Mucosa of stomach (tissue), 1 donor: ENCODE results near the gene TCEAL4.

Experiments used
- H3K27me3 ChIP-seq: one replicate; pipeline ENCODE4 v1.7.0; 2013; ENCODE audit warnings: mild to moderate bottlenecking, low read length; ENCODE audit not compliant: control insufficient read depth, insufficient read depth
- H3K36me3 ChIP-seq: one replicate; pipeline ENCODE4 v1.7.0; 2013; ENCODE audit warnings: low read length; ENCODE audit not compliant: control insufficient read depth, insufficient read depth
- H3K4me1 ChIP-seq: one replicate; pipeline ENCODE4 v1.7.0; 2013; ENCODE audit warnings: mild to moderate bottlenecking, low read length; ENCODE audit not compliant: control insufficient read depth, insufficient read depth
- H3K4me3 ChIP-seq: one replicate; pipeline ENCODE4 v1.7.0; 2013; ENCODE audit warnings: low read length
- H3K9ac ChIP-seq: one replicate; pipeline ENCODE4 v1.7.0; 2013; ENCODE audit warnings: mild to moderate bottlenecking, low read length, moderate library complexity
- H3K9me3 ChIP-seq: one replicate; pipeline ENCODE4 v1.7.0; 2013; ENCODE audit warnings: mild to moderate bottlenecking, low read length, moderate library complexity; ENCODE audit not compliant: control insufficient read depth
- donor health status: Pancreatic carcinoma.

The TCEAL4 gene

GRCh38 chrX:103585411-103586313, at the start of gene TCEAL4:
TSS of gene TCEAL4 (plus strand) at chrX:103585515. CDS start at chrX:103586676, 1,161 bp downstream.
- no peaks in the 10 kb centered on the region for H3K36me3 ChIP-seq
- H3K4me1 ChIP-seq: no peaks in the 10 kb centered on the region
- peak within 1 kb of the TSS; percentile 81 for H3K9ac ChIP-seq
- H3K4me3 ChIP-seq: peak within 1 kb of the TSS; percentile 56
- no peaks in the 10 kb centered on the region for H3K27me3 ChIP-seq
- no peaks in the 10 kb centered on the region for H3K9me3 ChIP-seq

- no peaks in the 10 kb centered on the region for H3K27me3 ChIP-seq
These were observed 49.2 kb upstream of the TCEAL4 start for GRCh38 chrX:103536071-103536470.

GRCh38 chrX:103536732-103537131, 48.6 kb upstream of the TCEAL4 start:
- no peaks in the 10 kb centered on the region for H3K4me1 ChIP-seq
- no peaks in the 10 kb centered on the region for H3K36me3 ChIP-seq
- H3K27me3 ChIP-seq: no peaks in the 10 kb centered on the region

More at GRCh38 chrX:103536071-103536470, 49.2 kb upstream of the TCEAL4 start:
- no peaks in the 10 kb centered on the region for H3K4me1 ChIP-seq
- no peak overlapping the region for H3K9ac ChIP-seq
- no peak overlapping the region for H3K4me3 ChIP-seq
- no peaks in the 10 kb centered on the region for H3K36me3 ChIP-seq
- H3K9me3 ChIP-seq: no peaks in the 10 kb centered on the region

GRCh38 chrX:103537871-103538387, 47.4 kb upstream of the TCEAL4 start:
- Histone ChIP-seq H3K36me3 (no peaks in the 10 kb centered on the region), H3K4me1 (no peaks in the 10 kb centered on the region), H3K27me3 (no peaks in the 10 kb centered on the region)

More at GRCh38 chrX:103536732-103537131, 48.6 kb upstream of the TCEAL4 start:
- Histone ChIP-seq H3K4me3 (no peak overlapping the region), H3K9ac (no peak overlapping the region), H3K9me3 (no peaks in the 10 kb centered on the region)

GRCh38 chrX:103538728-103539127, 46.6 kb upstream of the TCEAL4 start:
- H3K36me3 ChIP-seq: no peaks in the 10 kb centered on the region
- H3K4me3 ChIP-seq: no peak overlapping the region
- no peaks in the 10 kb centered on the region for H3K4me1 ChIP-seq
- H3K27me3 ChIP-seq: no peaks in the 10 kb centered on the region
- no peaks in the 10 kb centered on the region for H3K9me3 ChIP-seq
- H3K9ac ChIP-seq: no peak overlapping the region

More at GRCh38 chrX:103537871-103538387, 47.4 kb upstream of the TCEAL4 start:
- Histone ChIP-seq H3K9me3 (no peaks in the 10 kb centered on the region), H3K9ac (no peak overlapping the region), H3K4me3 (no peak overlapping the region)

- Histone ChIP-seq H3K4me3 (no peak overlapping the region), H3K27me3 (no peaks in the 10 kb centered on the region), H3K9ac (no peak overlapping the region), H3K4me1 (no peaks in the 10 kb centered on the region), H3K36me3 (no peaks in the 10 kb centered on the region), H3K9me3 (no peaks in the 10 kb centered on the region)
These were observed 45.6 kb upstream of the TCEAL4 start for GRCh38 chrX:103539695-103540094.

GRCh38 chrX:103540145-103540544, 45.2 kb upstream of the TCEAL4 start:
- no peaks in the 10 kb centered on the region for H3K36me3 ChIP-seq

GRCh38 chrX:103549916-103550315, 35.4 kb upstream of the TCEAL4 start:
- no peaks in the 10 kb centered on the region for H3K36me3 ChIP-seq
- no peak overlapping the region for H3K4me3 ChIP-seq
- peaks cover 4% of the 10 kb centered on the region for H3K4me1 ChIP-seq
- H3K27me3 ChIP-seq: no peaks in the 10 kb centered on the region
- H3K9ac ChIP-seq: no peak overlapping the region
- H3K9me3 ChIP-seq: no peaks in the 10 kb centered on the region

More at GRCh38 chrX:103540145-103540544, 45.2 kb upstream of the TCEAL4 start:
- no peak overlapping the region for H3K4me3 ChIP-seq
- H3K9me3 ChIP-seq: no peaks in the 10 kb centered on the region
- H3K27me3 ChIP-seq: no peaks in the 10 kb centered on the region
- no peak overlapping the region for H3K9ac ChIP-seq
- H3K4me1 ChIP-seq: no peaks in the 10 kb centered on the region

- Histone ChIP-seq H3K27me3 (no peaks in the 10 kb centered on the region), H3K4me3 (no peak overlapping the region), H3K9ac (no peak overlapping the region), H3K9me3 (no peaks in the 10 kb centered on the region), H3K36me3 (no peaks in the 10 kb centered on the region), H3K4me1 (peaks cover 4% of the 10 kb centered on the region)
These were observed 34.8 kb upstream of the TCEAL4 start for GRCh38 chrX:103550415-103551051.

- no peaks in the 10 kb centered on the region for H3K9me3 ChIP-seq
- H3K4me1 ChIP-seq: peaks cover 4% of the 10 kb centered on the region
- H3K36me3 ChIP-seq: no peaks in the 10 kb centered on the region
- no peak overlapping the region for H3K4me3 ChIP-seq
- H3K27me3 ChIP-seq: no peaks in the 10 kb centered on the region
- no peak overlapping the region for H3K9ac ChIP-seq
These were observed 33.1 kb upstream of the TCEAL4 start for GRCh38 chrX:103552236-103552635.

- Histone ChIP-seq H3K4me1 (peaks cover 4% of the 10 kb centered on the region), H3K27me3 (no peaks in the 10 kb centered on the region), H3K9ac (peak overlapping the region; percentile 51), H3K4me3 (peak overlapping the region; percentile 18), H3K36me3 (no peaks in the 10 kb centered on the region), H3K9me3 (no peaks in the 10 kb centered on the region)
These were observed 30.5 kb upstream of the TCEAL4 start for GRCh38 chrX:103554687-103555424.
